HCT116 (cell line): ENCODE measurements around the gene TBC1D19.

ENCODE experiments used
- CTCF ChIP-seq, 3 experiments: fragments of 200-600 bp in 1 of 3; sonication (generic) in 1 of 3; IDR thresholded peaks in 2 of 3; conservative IDR thresholded peaks in 1 of 3; 2 replicates each; pipeline ENCODE4 v1.5.1; 2012 to 2017; ENCODE audit warnings: low read depth in 2 of 3, low read length in 2 of 3, antibody characterized with exemption in 1 of 3, borderline replicate concordance in 1 of 3, control low read depth in 1 of 3, mild to moderate bottlenecking in 1 of 3, mixed read lengths in 1 of 3, mixed run types in 1 of 3, moderate library complexity in 1 of 3; ENCODE audit not compliant: insufficient read depth in 1 of 3
- POLR2A ChIP-seq: IDR thresholded peaks from 2 replicates; pipeline ENCODE4 v1.7.0; 2011; ENCODE audit warnings: borderline replicate concordance; ENCODE audit not compliant: insufficient read depth, insufficient read length; ENCODE audit errors: extremely low read depth
- POLR2AphosphoS5 ChIP-seq: IDR thresholded peaks from 2 replicates; pipeline ENCODE4 v1.6.1; 2011; ENCODE audit warnings: mild to moderate bottlenecking, low read depth, low read length, moderate library complexity
- RAD21 ChIP-seq: IDR thresholded peaks from 2 replicates; pipeline ENCODE4 v1.6.1; 2012; ENCODE audit warnings: low read depth, mild to moderate bottlenecking
- SIN3A ChIP-seq: IDR thresholded peaks from 2 replicates; pipeline ENCODE4 v1.6.1; 2012; ENCODE audit warnings: low read depth
- SP1 ChIP-seq: IDR thresholded peaks from 2 replicates; pipeline ENCODE4 v1.6.1; 2012; ENCODE audit warnings: low read depth
- TCF7L2 ChIP-seq: IDR thresholded peaks from 2 replicates; pipeline ENCODE4 v1.7.0; 2011; ENCODE audit warnings: borderline replicate concordance, inconsistent platforms; ENCODE audit not compliant: insufficient read depth, insufficient read length; ENCODE audit errors: extremely low read depth
- YY1 ChIP-seq: IDR thresholded peaks from 2 replicates; pipeline ENCODE4 v1.6.1; 2011; ENCODE audit warnings: low read length, low read depth, moderate library complexity, mild to moderate bottlenecking; ENCODE audit not compliant: insufficient replicate concordance; ENCODE audit errors: extremely low read depth
- ZNF274 ChIP-seq: fragments of 200-500 bp; sonication (Bioruptor generic); IDR thresholded peaks from 2 replicates; pipeline ENCODE4 v1.6.1; 2014; ENCODE audit warnings: mild to moderate bottlenecking, low read depth, low read length, inconsistent platforms
- TF ChIP-seq, protein P1 (sequence below): IDR thresholded peaks from 2 replicates; pipeline ENCODE4 v1.6.1; 2012; ENCODE audit warnings: low read depth

DNA sequence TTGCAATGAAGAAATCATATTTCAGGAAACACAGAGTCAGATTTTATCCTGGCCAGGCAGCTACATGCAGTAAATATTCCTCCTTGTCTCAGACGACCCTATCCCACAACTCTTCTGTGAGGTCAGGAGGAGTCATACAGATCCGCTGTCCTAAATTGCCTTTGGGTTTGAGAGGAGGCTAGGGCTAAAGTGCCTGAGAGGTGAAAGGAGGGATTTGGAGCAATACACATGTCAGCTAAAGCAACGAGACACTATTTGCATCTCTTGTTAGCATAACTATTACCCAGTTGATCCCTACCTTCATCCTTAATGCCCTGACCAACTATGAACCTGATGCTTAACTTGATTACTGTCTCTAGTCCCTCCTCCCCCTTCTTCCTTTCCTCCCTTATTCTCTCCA lies 98.6 kb downstream of the TBC1D19 start:
- TF ChIP-seq ZNF274 (no peak), CTCF (IDR thresholded peaks at IDR 0.05 in 2 of 3, conservative IDR thresholded peaks at IDR 0.05 in 1 of 3; ENCODE audit: borderline replicate concordance in 1 of 3, insufficient read depth in 1 of 3, low read depth in 2 of 3, low read length in 2 of 3) (no peak), SP1 (no peak), RAD21 (no peak), YY1 (no peak), POLR2A (no peak), SIN3A (no peak), TCF7L2 (no peak), POLR2AphosphoS5 (no peak)
- TF ChIP-seq, protein P1, sequence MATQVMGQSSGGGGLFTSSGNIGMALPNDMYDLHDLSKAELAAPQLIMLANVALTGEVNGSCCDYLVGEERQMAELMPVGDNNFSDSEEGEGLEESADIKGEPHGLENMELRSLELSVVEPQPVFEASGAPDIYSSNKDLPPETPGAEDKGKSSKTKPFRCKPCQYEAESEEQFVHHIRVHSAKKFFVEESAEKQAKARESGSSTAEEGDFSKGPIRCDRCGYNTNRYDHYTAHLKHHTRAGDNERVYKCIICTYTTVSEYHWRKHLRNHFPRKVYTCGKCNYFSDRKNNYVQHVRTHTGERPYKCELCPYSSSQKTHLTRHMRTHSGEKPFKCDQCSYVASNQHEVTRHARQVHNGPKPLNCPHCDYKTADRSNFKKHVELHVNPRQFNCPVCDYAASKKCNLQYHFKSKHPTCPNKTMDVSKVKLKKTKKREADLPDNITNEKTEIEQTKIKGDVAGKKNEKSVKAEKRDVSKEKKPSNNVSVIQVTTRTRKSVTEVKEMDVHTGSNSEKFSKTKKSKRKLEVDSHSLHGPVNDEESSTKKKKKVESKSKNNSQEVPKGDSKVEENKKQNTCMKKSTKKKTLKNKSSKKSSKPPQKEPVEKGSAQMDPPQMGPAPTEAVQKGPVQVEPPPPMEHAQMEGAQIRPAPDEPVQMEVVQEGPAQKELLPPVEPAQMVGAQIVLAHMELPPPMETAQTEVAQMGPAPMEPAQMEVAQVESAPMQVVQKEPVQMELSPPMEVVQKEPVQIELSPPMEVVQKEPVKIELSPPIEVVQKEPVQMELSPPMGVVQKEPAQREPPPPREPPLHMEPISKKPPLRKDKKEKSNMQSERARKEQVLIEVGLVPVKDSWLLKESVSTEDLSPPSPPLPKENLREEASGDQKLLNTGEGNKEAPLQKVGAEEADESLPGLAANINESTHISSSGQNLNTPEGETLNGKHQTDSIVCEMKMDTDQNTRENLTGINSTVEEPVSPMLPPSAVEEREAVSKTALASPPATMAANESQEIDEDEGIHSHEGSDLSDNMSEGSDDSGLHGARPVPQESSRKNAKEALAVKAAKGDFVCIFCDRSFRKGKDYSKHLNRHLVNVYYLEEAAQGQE: no peak
